ENCODE measurements around the gene NDUFAF2. TPM values are rescaled to one million over a fixed set of nuclear protein-coding genes. Genes with fewer than 3 reads are reported as not detected.

Gene NDUFAF2
- 13.9 TPM for total RNA-seq (ENCODE audit: unreplicated experiment)
- long read RNA-seq, partial matches to known transcripts = 1 of 6 reads
- long read RNA-seq, other reads (novel, unspliced or antisense) = 2 of 6 reads

DNA sequence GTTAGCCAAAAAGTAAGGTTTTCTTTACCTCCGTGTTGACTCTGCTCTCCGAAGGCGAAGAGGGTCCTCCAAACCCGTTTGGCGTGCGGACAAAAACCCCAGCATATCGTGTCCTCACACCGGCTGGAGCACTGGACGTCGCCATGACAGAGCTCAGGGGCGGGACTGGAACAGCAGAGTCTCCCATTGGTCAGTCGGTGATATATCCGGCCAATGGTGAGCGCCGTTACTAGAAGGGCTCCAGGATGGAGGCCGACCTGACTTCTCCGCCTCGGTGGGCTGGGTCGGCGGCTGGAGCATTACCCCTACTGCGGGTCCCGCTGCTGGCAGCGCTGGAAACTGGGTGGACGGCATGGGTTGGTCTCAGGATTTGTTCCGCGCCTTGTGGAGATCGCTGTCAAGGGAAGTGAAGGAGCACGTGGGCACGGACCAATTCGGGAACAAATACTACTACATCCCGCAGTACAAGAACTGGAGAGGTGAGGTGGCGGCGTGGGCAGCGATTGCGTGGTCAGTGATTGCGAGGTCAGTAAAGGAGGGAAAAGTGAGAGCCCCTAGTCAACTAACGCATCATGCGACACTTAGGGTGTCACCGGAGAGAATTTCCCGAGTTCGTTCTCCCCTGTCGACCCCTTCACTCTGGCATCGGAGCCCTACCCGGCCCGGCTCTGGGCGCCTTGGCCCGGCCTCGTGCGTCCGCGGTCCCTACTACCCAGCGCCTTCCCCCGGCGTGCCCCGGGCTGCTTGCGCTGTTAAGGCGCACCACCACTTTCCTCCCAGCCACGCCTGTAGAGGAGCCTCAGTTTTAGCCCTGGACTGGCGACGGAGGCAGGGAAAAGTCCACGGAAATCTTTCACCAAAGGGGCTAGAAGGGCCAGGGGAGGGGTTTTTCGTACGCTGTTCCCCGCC lies at the start of gene NDUFAF2, which contains the start of gene ERCC8:
NDUFAF2 (plus strand) TSS at position 302 of the 909 bp plus-strand sequence; CDS start at position 353, 51 bp downstream.
ERCC8 (minus strand) TSS at position 167 of the 909 bp plus-strand sequence; CDS start at position 105, 62 bp downstream.
- Mint-ChIP-seq H3K36me3 (ENCODE audit: low read depth, unreplicated experiment) (no peaks in the 10 kb centered on the region), H3K27me3 (ENCODE audit: unreplicated experiment) (peaks cover 3% of the 10 kb centered on the region), H3K27ac (ENCODE audit: unreplicated experiment) (no peak within 1 kb of the TSS), H3K9me3 (ENCODE audit: unreplicated experiment) (no peaks in the 10 kb centered on the region), H3K4me3 (ENCODE audit: unreplicated experiment) (no peak within 1 kb of the TSS), H3K4me1 (ENCODE audit: unreplicated experiment) (no peaks in the 10 kb centered on the region)
- peak; percentile 84 for DNase-seq (ENCODE audit: low spot score)
- TF ChIP-seq, protein P1, sequence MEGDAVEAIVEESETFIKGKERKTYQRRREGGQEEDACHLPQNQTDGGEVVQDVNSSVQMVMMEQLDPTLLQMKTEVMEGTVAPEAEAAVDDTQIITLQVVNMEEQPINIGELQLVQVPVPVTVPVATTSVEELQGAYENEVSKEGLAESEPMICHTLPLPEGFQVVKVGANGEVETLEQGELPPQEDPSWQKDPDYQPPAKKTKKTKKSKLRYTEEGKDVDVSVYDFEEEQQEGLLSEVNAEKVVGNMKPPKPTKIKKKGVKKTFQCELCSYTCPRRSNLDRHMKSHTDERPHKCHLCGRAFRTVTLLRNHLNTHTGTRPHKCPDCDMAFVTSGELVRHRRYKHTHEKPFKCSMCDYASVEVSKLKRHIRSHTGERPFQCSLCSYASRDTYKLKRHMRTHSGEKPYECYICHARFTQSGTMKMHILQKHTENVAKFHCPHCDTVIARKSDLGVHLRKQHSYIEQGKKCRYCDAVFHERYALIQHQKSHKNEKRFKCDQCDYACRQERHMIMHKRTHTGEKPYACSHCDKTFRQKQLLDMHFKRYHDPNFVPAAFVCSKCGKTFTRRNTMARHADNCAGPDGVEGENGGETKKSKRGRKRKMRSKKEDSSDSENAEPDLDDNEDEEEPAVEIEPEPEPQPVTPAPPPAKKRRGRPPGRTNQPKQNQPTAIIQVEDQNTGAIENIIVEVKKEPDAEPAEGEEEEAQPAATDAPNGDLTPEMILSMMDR (IDR thresholded peaks at IDR 0.05; ENCODE audit: unreplicated experiment) = no peak

DNA sequence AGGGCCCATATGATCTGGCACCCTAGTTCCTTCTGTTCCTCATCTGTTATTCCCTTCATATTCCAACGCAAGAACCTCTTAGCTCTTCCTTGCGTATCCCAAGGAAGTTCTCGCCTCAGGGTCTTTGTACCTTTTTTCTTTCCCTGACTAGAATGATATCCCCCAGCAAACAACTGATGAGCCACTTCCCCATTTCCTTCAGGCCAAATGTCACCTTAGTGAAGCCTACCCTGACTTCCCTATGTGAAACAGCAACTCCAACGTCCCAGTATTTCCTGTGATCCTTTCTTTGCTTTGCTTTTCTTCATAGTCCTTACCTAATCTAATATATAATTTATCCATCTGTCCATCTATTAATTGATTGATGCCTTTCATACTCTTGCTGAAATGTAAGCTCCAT lies 48.0 kb upstream of the NDUFAF2 start:
- Mint-ChIP-seq H3K27me3 (ENCODE audit: unreplicated experiment) (no peaks in the 10 kb centered on the region), H3K9me3 (ENCODE audit: unreplicated experiment) (no peaks in the 10 kb centered on the region), H3K4me3 (ENCODE audit: unreplicated experiment) (no peak overlapping the region), H3K27ac (ENCODE audit: unreplicated experiment) (no peak overlapping the region), H3K36me3 (ENCODE audit: low read depth, unreplicated experiment) (peaks cover 12% of the 10 kb centered on the region), H3K4me1 (ENCODE audit: unreplicated experiment) (no peaks in the 10 kb centered on the region)
- TF ChIP-seq, protein P1 (IDR thresholded peaks at IDR 0.05; ENCODE audit: unreplicated experiment) = no peak
- DNase-seq (ENCODE audit: low spot score) = no peak

DNA sequence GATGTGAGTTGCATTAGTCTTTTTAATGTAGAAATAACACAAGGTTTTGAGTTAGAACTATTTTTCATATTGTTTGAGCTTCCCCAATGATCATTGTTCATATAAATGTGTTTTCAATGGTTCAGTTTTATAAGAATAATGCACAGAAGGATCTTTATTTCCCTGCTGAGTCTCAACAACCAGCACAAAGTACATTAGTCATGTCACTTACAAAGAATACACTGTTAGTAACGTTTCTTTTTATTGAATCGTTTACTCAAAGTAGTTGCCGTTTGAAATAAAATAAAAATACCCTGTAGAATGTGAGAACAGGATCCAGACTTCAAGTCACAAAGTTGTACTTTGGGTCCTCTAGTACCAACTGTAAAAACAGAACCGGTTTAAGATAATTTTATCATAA lies 41.6 kb upstream of the NDUFAF2 start:
- TF ChIP-seq, protein P1 (IDR thresholded peaks at IDR 0.05; ENCODE audit: unreplicated experiment) = no peak
- Mint-ChIP-seq H3K27me3 (ENCODE audit: unreplicated experiment) (no peaks in the 10 kb centered on the region), H3K4me1 (ENCODE audit: unreplicated experiment) (no peaks in the 10 kb centered on the region), H3K4me3 (ENCODE audit: unreplicated experiment) (no peak overlapping the region), H3K27ac (ENCODE audit: unreplicated experiment) (no peak overlapping the region), H3K36me3 (ENCODE audit: low read depth, unreplicated experiment) (no peaks in the 10 kb centered on the region), H3K9me3 (ENCODE audit: unreplicated experiment) (no peaks in the 10 kb centered on the region)
- DNase-seq (ENCODE audit: low spot score) = no peak

- DNase-seq (ENCODE audit: low spot score) = no peak
- no peaks in the 10 kb centered on the region for H3K27me3 Mint-ChIP-seq (ENCODE audit: unreplicated experiment)
- peaks cover 12% of the 10 kb centered on the region for H3K36me3 Mint-ChIP-seq (ENCODE audit: low read depth, unreplicated experiment)
- no peak overlapping the region for H3K4me3 Mint-ChIP-seq (ENCODE audit: unreplicated experiment)
- no peaks in the 10 kb centered on the region for H3K4me1 Mint-ChIP-seq (ENCODE audit: unreplicated experiment)
- H3K9me3 Mint-ChIP-seq (ENCODE audit: unreplicated experiment) = no peaks in the 10 kb centered on the region
- TF ChIP-seq, protein P1 (IDR thresholded peaks at IDR 0.05; ENCODE audit: unreplicated experiment) = no peak
- H3K27ac Mint-ChIP-seq (ENCODE audit: unreplicated experiment) = no peak overlapping the region
Measured at GRCh38 chr5:60916646-60917045, 28.4 kb upstream of the NDUFAF2 start.

DNA sequence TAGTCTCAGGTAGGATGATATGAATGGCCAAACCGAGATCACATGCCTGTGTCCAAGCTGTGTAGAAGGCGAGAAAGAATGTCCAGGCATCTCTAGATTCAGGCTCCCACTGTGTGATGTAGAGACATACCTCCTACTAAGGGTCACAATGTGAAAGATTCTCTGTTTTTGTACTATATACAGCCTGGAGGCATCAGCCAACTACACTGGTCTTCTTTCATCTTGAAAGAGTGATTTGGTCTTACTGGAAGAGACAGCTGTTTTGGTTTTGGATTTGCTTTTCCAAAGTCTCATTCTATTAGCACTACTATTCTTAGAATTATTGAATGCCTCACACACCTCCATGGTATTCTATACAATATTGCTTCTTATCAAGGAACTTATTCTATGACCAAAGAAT lies 26.5 kb upstream of the NDUFAF2 start:
- TF ChIP-seq, protein P1 (IDR thresholded peaks at IDR 0.05; ENCODE audit: unreplicated experiment) = no peak
- Mint-ChIP-seq H3K36me3 (ENCODE audit: low read depth, unreplicated experiment) (peaks cover 12% of the 10 kb centered on the region), H3K9me3 (ENCODE audit: unreplicated experiment) (no peaks in the 10 kb centered on the region), H3K4me1 (ENCODE audit: unreplicated experiment) (no peaks in the 10 kb centered on the region), H3K27me3 (ENCODE audit: unreplicated experiment) (no peaks in the 10 kb centered on the region), H3K27ac (ENCODE audit: unreplicated experiment) (no peak overlapping the region), H3K4me3 (ENCODE audit: unreplicated experiment) (no peak overlapping the region)
- no peak for DNase-seq (ENCODE audit: low spot score)

Measured in endothelial cell (in vitro differentiated cells).